ENCODE results near the gene SPACDR. TPM values are rescaled to one million over a fixed set of nuclear protein-coding genes. Genes with fewer than 3 reads are reported as not detected.
"Not testable (repeated sequence)": the region's sequence is repeated elsewhere in the genome, so short reads cannot be mapped to it uniquely, and the experiment has no call there.

SPACDR gene
- total RNA-seq, 4 donors from 2014 or later, result 0.53 TPM; not detected in 3

DNA sequence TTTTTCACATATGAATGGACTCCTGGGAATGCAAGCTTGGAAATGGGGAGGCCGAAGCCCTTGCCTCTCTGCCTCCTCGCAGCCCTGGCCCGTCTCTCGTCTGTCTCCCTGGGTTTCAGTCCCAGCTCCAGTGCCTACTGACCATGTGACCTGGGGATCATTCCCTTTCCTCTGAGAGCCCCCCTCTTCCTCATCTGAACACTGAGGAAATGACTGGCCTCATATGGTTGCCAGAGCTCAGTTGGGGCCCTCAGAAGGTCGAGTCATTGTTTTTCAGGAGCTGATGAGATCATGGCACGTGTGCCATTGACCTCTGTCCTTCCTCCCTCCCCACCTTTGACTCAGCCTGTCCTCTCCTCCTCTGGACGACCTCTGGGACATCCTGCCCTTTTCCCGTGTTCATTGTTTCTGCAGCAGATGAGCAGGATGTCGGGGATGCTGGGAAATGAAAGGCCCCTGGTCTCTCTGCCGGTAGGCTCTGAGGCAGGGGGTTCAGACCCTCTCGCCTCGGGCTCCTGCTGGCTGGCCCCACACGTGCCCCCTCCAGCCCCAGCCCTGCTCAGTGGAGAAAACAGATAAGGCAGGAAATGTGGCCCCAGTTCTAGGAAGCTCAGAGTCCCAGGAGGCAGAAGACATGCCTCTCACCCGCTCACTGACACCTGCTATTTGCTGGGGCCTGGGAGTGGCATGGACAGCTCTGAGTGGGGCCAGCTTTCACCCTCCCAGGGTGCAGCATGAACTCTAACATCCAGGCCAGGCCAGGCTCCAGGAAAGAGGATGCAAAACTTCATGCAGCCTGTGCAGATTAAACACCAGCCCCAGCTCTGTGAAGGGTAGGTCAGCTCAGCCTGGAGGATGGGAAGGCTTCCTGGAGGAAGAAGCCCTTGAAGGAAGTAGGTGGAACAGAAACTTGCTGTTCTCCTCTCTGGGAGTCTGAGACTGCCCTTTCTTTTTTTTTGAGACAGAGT is 19.5 kb downstream of the SPACDR start:
- peak overlapping the region; percentile 4 for H3K27ac ChIP-seq
- 52% methylated on average over 13 of the region's 14 CpGs for WGBS
- DNase-seq (ENCODE audit: low spot score in 2 of 2), result no peak

DNA sequence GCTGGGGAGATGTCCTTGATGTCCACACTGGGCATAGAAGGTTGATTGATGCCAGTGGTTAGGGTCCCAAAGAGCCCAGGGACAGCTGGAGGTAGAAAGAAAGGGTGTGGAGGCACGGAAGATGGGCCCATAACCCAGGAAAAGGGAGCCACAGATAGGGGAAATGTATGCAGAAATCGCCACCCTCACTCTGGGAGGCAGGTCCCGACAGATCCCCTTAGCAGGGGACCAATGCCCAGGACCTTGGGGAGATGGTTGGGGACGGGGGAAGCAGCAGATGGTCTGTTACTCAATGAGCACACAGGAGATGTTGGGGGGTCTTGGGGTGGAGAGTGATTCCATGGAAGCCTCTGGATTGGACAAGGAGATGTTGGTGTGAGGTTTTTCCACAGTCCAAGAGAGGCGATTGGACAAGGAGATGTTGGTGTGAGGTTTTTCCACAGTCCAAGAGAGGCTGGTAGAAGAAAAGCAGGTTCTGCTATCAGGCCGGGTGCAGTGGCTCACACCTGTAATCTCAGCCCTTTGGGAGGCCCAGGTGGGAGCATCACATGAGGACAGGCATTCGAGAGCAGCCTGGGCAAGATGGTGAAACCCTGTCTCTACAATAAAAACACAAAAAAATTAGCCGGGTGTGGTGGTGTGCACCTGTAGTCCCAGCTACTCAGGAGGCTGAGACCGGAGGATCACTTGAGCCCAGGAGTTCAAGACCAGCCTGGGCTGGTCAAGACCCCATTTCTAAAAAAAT is 20.8 kb downstream of the SPACDR start:
- DNase-seq (ENCODE audit: low spot score in 2 of 2), result no peak
- Histone ChIP-seq H3K36me3 (no peaks in the 10 kb centered on the region), H3K27ac (no peak overlapping the region), H3K27me3 (no peaks in the 10 kb centered on the region), H3K4me1 (no peaks in the 10 kb centered on the region), H3K4me3 (no peak overlapping the region), H3K9me3 (no peaks in the 10 kb centered on the region)
- WGBS, result 89% methylated on average over 9 of the region's 9 CpGs
- TF ChIP-seq, protein P1, sequence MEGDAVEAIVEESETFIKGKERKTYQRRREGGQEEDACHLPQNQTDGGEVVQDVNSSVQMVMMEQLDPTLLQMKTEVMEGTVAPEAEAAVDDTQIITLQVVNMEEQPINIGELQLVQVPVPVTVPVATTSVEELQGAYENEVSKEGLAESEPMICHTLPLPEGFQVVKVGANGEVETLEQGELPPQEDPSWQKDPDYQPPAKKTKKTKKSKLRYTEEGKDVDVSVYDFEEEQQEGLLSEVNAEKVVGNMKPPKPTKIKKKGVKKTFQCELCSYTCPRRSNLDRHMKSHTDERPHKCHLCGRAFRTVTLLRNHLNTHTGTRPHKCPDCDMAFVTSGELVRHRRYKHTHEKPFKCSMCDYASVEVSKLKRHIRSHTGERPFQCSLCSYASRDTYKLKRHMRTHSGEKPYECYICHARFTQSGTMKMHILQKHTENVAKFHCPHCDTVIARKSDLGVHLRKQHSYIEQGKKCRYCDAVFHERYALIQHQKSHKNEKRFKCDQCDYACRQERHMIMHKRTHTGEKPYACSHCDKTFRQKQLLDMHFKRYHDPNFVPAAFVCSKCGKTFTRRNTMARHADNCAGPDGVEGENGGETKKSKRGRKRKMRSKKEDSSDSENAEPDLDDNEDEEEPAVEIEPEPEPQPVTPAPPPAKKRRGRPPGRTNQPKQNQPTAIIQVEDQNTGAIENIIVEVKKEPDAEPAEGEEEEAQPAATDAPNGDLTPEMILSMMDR (IDR thresholded peaks at IDR 0.05), result no peak
- TF ChIP-seq POLR2A (IDR thresholded peaks at IDR 0.05), result no peak
- TF ChIP-seq EP300 (IDR thresholded peaks at IDR 0.05), result no peak
- no peak for TF ChIP-seq POLR2AphosphoS5 (IDR thresholded peaks at IDR 0.05)

More for the DNA sequence above, 19.5 kb downstream of the SPACDR start:
- Histone ChIP-seq H3K4me3 (no peak overlapping the region), H3K36me3 (no peaks in the 10 kb centered on the region), H3K9me3 (no peaks in the 10 kb centered on the region), H3K27me3 (no peaks in the 10 kb centered on the region), H3K4me1 (no peaks in the 10 kb centered on the region)
- TF ChIP-seq EP300 (IDR thresholded peaks at IDR 0.05) (no peak), POLR2A (IDR thresholded peaks at IDR 0.05) (no peak), POLR2AphosphoS5 (IDR thresholded peaks at IDR 0.05) (no peak)
- TF ChIP-seq, protein P1 (IDR thresholded peaks at IDR 0.05), result no peak

DNA sequence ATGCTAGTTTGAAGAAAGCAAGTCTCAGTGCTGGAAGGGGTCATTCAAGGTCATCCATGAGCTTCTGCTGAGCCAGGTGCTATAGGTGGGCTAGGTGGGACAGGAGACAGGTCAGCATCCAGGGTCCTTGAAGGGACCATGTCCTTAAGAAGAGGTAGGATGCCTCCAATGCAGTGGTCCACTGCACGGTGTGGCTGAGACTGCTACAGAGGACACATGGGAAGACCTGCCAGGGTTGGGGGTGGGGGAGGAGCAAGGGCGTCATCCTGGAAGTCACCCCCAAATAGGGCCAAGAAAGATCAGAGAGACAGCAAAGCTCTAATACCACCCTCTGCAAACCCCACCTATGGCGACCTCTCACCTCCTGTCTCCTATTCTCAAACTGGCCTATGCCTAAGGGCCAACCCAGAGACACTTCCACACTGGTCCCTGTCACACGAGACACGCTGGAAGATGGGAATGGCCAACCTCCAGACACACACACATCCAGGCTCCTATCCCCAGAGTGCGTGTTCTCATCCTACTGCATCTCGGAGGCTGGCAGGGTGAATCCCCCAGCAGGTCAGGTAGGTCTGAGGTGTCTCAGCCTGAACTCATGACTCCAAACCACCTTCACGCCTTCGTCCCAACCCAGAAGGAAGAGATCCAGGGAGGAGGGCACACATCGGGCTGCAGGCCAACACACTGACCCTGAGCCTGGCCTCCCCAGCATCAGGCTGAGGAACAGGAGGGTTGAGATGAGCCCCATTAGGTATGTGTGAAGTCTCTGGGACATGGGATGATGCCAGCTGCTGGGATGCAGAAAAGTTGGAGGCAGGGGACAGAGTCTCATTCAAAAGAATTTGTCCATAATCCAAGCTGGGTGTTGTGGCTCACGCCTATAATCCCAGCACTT is 22.2 kb downstream of the SPACDR start:
- no peak for DNase-seq (ENCODE audit: low spot score in 2 of 2)
- Histone ChIP-seq H3K4me3 (no peak overlapping the region), H3K36me3 (no peaks in the 10 kb centered on the region), H3K4me1 (peaks cover 1% of the 10 kb centered on the region), H3K9me3 (no peaks in the 10 kb centered on the region), H3K27ac (no peak overlapping the region), H3K27me3 (no peaks in the 10 kb centered on the region)
- TF ChIP-seq EP300 (IDR thresholded peaks at IDR 0.05), result no peak
- no peak for TF ChIP-seq POLR2AphosphoS5 (IDR thresholded peaks at IDR 0.05)
- no peak for TF ChIP-seq POLR2A (IDR thresholded peaks at IDR 0.05)
- TF ChIP-seq, protein P1 (IDR thresholded peaks at IDR 0.05), result no peak
- WGBS, result 88% methylated on average over 9 of the region's 11 CpGs

DNA sequence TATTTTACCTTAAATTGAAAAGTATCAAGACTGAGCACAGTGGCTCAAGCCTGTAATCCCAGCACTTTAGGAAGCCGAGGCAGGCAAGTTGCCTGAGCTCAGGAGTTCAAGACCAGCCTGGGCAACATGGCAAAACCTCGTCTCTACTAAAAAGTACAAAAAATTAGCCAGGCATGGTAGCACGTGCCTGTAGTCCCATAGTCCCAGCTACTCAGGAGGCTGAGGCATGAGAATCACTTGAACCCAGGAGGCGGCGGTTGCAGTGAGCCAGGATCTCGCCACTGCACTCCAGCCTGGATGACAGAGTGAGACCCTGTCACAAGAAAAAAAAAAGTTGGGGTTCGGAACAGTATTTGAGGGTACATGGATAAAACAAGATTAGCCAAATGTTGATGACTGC is 24.8 kb downstream of the SPACDR start:
- 81% methylated on average over 7 of the region's 7 CpGs for WGBS
- H3K36me3 ChIP-seq, H3K4me3 ChIP-seq, H3K27ac ChIP-seq, H3K9me3 ChIP-seq, H3K27me3 ChIP-seq: not testable (repeated sequence)
- peak; percentile 24 to 29 for DNase-seq (ENCODE audit: low spot score in 2 of 2)
- peaks cover 19% of the 10 kb centered on the region for H3K4me1 ChIP-seq

DNA sequence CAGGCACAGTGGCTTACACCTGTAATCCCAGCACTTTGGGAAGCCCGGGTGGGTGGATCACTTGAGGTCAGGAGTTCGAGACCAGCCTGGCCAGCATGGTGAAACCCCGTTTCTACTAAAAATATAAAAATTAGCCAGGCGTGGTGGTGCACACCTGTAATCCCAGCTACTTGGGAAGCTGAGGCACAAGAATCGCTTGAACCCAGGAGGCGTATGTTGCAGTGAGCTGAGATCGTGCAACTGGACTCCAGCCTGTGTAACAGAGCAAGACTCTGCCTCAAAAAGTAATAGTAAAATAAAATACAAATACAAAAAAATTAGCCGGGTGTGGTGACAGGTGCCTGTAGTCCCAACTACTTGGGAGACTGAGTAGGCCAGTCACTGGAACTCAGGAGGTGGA is 25.3 kb downstream of the SPACDR start:
- H3K4me3 ChIP-seq; H3K9me3 ChIP-seq; H3K27me3 ChIP-seq; H3K27ac ChIP-seq; H3K36me3 ChIP-seq; DNase-seq (ENCODE audit: low spot score in 2 of 2): not testable (repeated sequence)
- peaks cover 22% of the 10 kb centered on the region for H3K4me1 ChIP-seq
- 94% methylated on average over 8 of the region's 8 CpGs for WGBS

Data from suprapubic skin (tissue), 4 donors.